Activated CD4-positive, alpha-beta T cell treated with anti-CD3 and anti-CD28 coated beads, Interleukin-2, amount 50 U/mL, for 48 hours (primary cell): ENCODE results near the gene NFAM1.

ENCODE experiments used
- DNase-seq, 2 experiments: peaks; one replicate each; pipeline ENCODE4 v3.0.0-alpha.2; 2020

Gene NFAM1, protein sequence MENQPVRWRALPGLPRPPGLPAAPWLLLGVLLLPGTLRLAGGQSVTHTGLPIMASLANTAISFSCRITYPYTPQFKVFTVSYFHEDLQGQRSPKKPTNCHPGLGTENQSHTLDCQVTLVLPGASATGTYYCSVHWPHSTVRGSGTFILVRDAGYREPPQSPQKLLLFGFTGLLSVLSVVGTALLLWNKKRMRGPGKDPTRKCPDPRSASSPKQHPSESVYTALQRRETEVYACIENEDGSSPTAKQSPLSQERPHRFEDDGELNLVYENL

GRCh38 chr22:42432020-42432596 lies at the start of gene NFAM1:
NFAM1 (minus strand) TSS chr22:42432403; CDS start chr22:42432357, 46 bp downstream.
- DNase-seq: no peak

- DNase-seq: no peak
These were observed 42.9 kb upstream of the NFAM1 start for GRCh38 chr22:42475122-42475521.

DNA sequence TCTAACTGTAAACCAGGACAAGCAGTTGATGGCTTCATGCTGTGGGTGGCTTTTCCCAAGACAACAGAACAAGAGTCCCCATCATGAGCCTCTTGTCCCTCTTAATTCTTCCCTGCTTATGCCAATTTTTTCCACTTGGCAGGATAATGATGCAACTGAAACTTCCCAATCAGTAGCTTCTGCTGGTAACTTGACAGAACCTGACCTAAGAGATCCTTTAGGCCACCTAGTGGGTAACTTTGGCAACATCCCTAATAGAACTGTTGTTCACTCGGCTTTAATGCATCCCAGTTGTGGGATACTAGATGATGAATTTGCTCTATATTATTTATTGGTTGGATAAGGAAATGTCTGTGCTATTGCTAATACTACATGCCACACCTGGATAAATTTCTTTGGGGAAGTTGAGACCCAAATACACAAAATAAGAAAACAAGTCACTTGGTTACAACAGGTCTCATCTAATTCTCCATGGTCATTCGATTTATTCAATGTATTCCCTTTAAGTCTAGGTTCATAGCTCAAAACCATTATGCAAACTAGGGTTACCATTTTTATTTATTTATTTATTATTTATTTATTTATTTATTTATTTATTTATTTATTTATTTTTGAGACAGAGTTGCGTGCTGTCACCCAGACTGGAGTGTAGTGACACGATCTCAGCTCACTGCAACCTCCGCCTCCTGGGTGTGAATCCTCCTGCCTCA lies 41.4 kb upstream of the NFAM1 start:
- no peak for DNase-seq

- DNase-seq: no peak
These were observed 40.5 kb upstream of the NFAM1 start for GRCh38 chr22:42472671-42473070.

- no peak for DNase-seq
These were observed 39.2 kb upstream of the NFAM1 start for GRCh38 chr22:42471441-42471840.

GRCh38 chr22:42470366-42471082 lies 38.3 kb upstream of the NFAM1 start:
- no peak for DNase-seq

GRCh38 chr22:42468841-42469240 lies 36.6 kb upstream of the NFAM1 start:
- no peak for DNase-seq

- no peak for DNase-seq
These were observed 29.8 kb upstream of the NFAM1 start for GRCh38 chr22:42462016-42462415.

GRCh38 chr22:42461511-42461910 lies 29.3 kb upstream of the NFAM1 start:
- DNase-seq: no peak

DNA sequence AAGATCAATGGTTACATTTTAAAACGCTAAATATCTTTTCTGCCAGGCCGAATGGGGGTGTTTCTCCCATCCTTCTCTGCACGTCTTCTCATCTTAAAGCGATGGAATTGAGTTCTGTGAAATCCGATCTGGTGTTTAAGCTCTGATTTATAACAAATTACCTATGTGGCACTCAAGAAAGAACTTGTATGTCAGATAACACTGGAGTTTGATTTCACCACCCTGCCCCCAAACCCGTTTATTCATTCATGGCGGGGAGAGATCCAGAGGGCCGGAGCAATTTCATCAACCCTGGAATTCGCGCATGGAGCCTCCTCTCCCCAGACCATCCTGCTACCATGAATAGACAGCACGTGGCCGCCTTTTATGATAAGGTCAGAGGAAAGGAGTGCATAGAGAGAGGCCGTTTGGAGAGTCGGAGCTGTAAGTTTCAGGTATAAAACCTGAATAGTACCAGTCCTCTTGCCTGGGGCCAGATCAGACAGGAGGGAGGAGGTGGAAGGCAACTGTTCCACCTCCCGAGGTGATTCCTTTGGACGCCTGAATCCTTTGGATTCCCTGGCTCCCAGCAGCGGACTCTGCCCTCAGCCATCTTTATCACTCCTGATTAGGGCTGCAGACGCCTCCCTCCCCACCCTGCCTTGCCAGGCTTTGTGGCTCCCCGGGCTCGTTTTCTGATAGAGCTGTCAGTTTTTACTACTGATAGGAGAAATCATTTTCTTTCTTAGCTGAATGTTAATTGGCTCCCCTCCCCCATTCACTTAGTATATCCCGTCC lies 27.3 kb upstream of the NFAM1 start:
- DNase-seq: no peak

GRCh38 chr22:42452916-42453315 lies 20.7 kb upstream of the NFAM1 start:
- DNase-seq: no peak

- DNase-seq: no peak
These were observed 20.3 kb upstream of the NFAM1 start for GRCh38 chr22:42452456-42452855.

DNA sequence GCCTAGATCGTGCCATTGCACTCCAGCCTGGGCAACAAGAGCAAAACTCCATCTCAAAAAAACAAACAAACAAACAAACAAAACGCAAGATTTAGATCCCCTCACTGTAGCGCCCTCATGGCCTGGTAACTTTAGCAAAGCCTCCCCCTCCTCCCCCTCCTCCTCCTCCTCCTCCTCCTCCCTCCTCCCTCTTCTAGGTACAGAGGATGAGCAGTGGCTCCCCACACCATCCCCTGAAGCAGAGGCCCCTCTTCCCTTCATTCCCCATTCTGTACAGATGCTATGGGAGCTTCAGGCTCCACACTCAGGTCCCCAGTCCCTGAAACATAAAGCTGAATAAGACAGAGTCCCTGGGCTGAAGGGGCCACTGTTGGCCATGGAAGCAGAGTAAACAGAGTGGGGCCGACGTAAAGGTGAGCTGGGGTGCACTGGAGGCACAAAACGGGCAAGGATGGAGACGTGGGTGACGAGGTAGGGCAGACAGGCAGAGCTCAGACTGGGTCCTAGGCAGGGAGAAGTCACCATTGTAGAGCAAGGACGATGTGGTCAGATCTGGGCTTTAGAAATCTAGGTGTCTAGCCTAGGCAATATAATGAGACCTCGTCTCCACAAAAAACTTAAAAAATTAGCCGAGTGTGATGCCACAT lies 19.4 kb upstream of the NFAM1 start:
- DNase-seq: no peak

GRCh38 chr22:42450862-42451261 lies 18.7 kb upstream of the NFAM1 start:
- no peak for DNase-seq

GRCh38 chr22:42446151-42446550 lies 13.9 kb upstream of the NFAM1 start:
- DNase-seq: no peak

- DNase-seq: peak; percentile 84 to 87
These were observed 12.1 kb upstream of the NFAM1 start for GRCh38 chr22:42444077-42444904.

GRCh38 chr22:42443240-42444076 lies 11.3 kb upstream of the NFAM1 start:
- peak in 1 of 2 experiments; percentile 23 for DNase-seq

- DNase-seq: no peak
These were observed 10.5 kb upstream of the NFAM1 start for GRCh38 chr22:42442748-42443147.

GRCh38 chr22:42440728-42441127 lies 8.5 kb upstream of the NFAM1 start:
- no peak for DNase-seq
